OCI-LY1 (cell line): Measurements from ENCODE around the gene RIPOR2.

Experiments used
- H2AFZ ChIP-seq: fragments of 200-600 bp; sonication (generic), shearing (Covaris generic); 2 replicates; pipeline ENCODE4 v1.6.0; 2014; ENCODE audit warnings: antibody characterized with exemption, mild to moderate bottlenecking, low read length
- H3F3A ChIP-seq: fragments of 200-600 bp; sonication (generic), shearing (Covaris generic); 2 replicates; pipeline ENCODE4 v1.6.0; 2014; ENCODE audit warnings: mild to moderate bottlenecking, antibody characterized with exemption, low read length, moderate library complexity; ENCODE audit not compliant: insufficient read depth
- H3K27ac ChIP-seq: fragments of 200-600 bp; sonication (generic); 2 replicates; pipeline ENCODE4 v1.5.1; 2014; ENCODE audit warnings: low read length, mixed run types, mild to moderate bottlenecking, low read depth; ENCODE audit not compliant: poor library complexity, severe bottlenecking
- H3K27me3 ChIP-seq: fragments of 200-600 bp; sonication (generic); 2 replicates; pipeline ENCODE4 v1.6.0; 2014; ENCODE audit warnings: antibody characterized with exemption, mild to moderate bottlenecking, low read length, moderate library complexity; ENCODE audit not compliant: insufficient read depth
- H3K36me3 ChIP-seq: fragments of 200-600 bp; sonication (generic); 2 replicates; pipeline ENCODE4 v1.6.1; 2014; ENCODE audit warnings: mild to moderate bottlenecking, antibody characterized with exemption, low read length, moderate library complexity, mixed read lengths; ENCODE audit not compliant: insufficient read depth
- H3K4me1 ChIP-seq: fragments of 200-600 bp; sonication (generic); 2 replicates; pipeline ENCODE4 v1.5.1; 2014; ENCODE audit warnings: mild to moderate bottlenecking, low read length, moderate library complexity; ENCODE audit not compliant: insufficient read depth, severe bottlenecking
- H3K4me2 ChIP-seq: fragments of 200-600 bp; sonication (generic), shearing (Covaris generic); 2 replicates; pipeline ENCODE4 v1.6.1; 2014; ENCODE audit warnings: low read length
- H3K4me3 ChIP-seq: fragments of 200-600 bp; sonication (generic); 2 replicates; pipeline ENCODE4 v1.5.1; 2014; ENCODE audit warnings: low read length, low read depth, mild to moderate bottlenecking, mixed read lengths; ENCODE audit not compliant: poor library complexity, severe bottlenecking
- H3K79me2 ChIP-seq: fragments of 200-600 bp; shearing (Covaris generic); 2 replicates; pipeline ENCODE4 v1.6.1; 2016; ENCODE audit warnings: mixed run types, low read length, mixed read lengths; ENCODE audit not compliant: insufficient read depth
- H3K9ac ChIP-seq: fragments of 200-600 bp; sonication (generic), shearing (Covaris generic); 2 replicates; pipeline ENCODE4 v1.6.1; 2014; ENCODE audit warnings: mild to moderate bottlenecking, low read length, mixed read lengths
- H3K9me2 ChIP-seq: fragments of 200-600 bp; sonication (generic), shearing (Covaris generic); 2 replicates; pipeline ENCODE4 v1.6.1; 2014; ENCODE audit warnings: low read depth, mild to moderate bottlenecking, low read length, mixed read lengths
- H3K9me3 ChIP-seq: fragments of 200-600 bp; shearing (Covaris generic); 2 replicates; pipeline ENCODE4 v1.6.1; 2014; ENCODE audit warnings: low read length, mixed read lengths
- H4K20me1 ChIP-seq: fragments of 200-600 bp; sonication (generic), shearing (Covaris generic); 2 replicates; pipeline ENCODE4 v1.6.0; 2016; ENCODE audit warnings: mild to moderate bottlenecking, low read length; ENCODE audit not compliant: insufficient read depth
- EZH2 ChIP-seq: fragments of 200-600 bp; sonication (generic), shearing (Covaris generic); IDR thresholded peaks from 2 replicates; pipeline ENCODE4 v1.8.0; 2017; ENCODE audit warnings: borderline replicate concordance, mixed run types, mild to moderate bottlenecking, antibody characterized with exemption, low read length, moderate library complexity, mixed read lengths
- TF ChIP-seq, protein P1 (sequence below): fragments of 200-600 bp; sonication (generic), shearing (Covaris generic); IDR thresholded peaks from 2 replicates; pipeline ENCODE4 v1.5.1; 2017; ENCODE audit warnings: mild to moderate bottlenecking, antibody characterized with exemption, low read length, moderate library complexity, mixed read lengths

Gene RIPOR2

DNA sequence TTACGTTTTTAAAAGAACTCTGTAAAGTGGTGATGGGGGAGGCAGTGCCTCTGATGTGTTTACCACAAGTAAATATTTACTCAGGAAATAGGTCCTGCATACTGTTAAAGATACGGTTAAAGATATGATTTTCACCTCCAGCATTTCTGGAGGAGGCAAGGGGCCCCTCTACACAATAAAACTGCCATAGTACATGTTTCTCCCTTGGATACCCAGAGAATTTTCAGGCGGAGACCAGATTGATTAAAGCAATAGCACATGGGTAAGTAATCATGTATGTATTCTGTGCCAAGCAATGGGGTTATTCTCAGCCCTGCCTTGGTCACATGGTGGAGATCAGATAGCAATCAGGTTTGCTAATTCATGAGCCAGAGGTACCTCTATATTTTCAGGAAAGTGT is 9.6 kb downstream of the RIPOR2 start:
- Histone ChIP-seq H3K79me2 (peaks cover 10% of the 10 kb centered on the region; the same call in 1 of the 2 replicates), H3K9ac (no peak overlapping the region)

DNA sequence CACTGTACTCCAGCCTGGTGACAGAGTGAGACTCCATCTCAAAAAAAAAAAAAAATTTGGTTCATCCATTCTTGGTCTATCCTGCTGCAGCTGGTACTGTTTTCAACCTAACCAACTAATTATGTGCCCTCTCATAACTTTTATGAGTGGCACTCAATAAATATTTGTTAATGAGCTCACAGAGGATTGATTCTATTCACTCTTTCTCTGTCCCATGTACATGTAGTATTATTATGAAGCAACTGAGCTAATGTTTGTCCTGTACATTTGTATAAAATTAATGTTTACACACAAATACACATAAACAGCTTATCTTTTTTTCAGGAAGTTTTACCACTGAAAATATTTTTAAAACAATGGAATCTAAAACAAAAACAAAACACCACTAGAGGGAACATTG is 10.1 kb downstream of the RIPOR2 start:
- H3K9ac ChIP-seq = no peak overlapping the region
- H3K4me3 ChIP-seq = no peak overlapping the region
- no peaks in the 10 kb centered on the region for H3K27me3 ChIP-seq
- H2AFZ ChIP-seq = no peak overlapping the region
- no peak overlapping the region for H3K27ac ChIP-seq
- TF ChIP-seq, protein P1, sequence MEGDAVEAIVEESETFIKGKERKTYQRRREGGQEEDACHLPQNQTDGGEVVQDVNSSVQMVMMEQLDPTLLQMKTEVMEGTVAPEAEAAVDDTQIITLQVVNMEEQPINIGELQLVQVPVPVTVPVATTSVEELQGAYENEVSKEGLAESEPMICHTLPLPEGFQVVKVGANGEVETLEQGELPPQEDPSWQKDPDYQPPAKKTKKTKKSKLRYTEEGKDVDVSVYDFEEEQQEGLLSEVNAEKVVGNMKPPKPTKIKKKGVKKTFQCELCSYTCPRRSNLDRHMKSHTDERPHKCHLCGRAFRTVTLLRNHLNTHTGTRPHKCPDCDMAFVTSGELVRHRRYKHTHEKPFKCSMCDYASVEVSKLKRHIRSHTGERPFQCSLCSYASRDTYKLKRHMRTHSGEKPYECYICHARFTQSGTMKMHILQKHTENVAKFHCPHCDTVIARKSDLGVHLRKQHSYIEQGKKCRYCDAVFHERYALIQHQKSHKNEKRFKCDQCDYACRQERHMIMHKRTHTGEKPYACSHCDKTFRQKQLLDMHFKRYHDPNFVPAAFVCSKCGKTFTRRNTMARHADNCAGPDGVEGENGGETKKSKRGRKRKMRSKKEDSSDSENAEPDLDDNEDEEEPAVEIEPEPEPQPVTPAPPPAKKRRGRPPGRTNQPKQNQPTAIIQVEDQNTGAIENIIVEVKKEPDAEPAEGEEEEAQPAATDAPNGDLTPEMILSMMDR = no peak
- no peak for TF ChIP-seq EZH2
- H3K79me2 ChIP-seq = peaks cover 10% of the 10 kb centered on the region; the same call in 1 of the 2 replicates
- H3K9me3 ChIP-seq = no peaks in the 10 kb centered on the region
- H4K20me1 ChIP-seq = no peaks in the 10 kb centered on the region
- H3F3A ChIP-seq = no peaks in the 10 kb centered on the region
- peaks cover 59% of the 10 kb centered on the region for H3K4me1 ChIP-seq
- H3K9me2 ChIP-seq = no peaks in the 10 kb centered on the region
- H3K36me3 ChIP-seq = no peaks in the 10 kb centered on the region
- no peak overlapping the region for H3K4me2 ChIP-seq

More for the DNA sequence above, 9.6 kb downstream of the RIPOR2 start:
- Histone ChIP-seq H3K4me2 (no peak overlapping the region), H3K9me2 (no peaks in the 10 kb centered on the region), H3K9me3 (no peaks in the 10 kb centered on the region), H2AFZ (no peak overlapping the region), H3K27ac (no peak overlapping the region), H4K20me1 (no peaks in the 10 kb centered on the region), H3K4me3 (no peak overlapping the region), H3K36me3 (no peaks in the 10 kb centered on the region), H3K4me1 (peaks cover 59% of the 10 kb centered on the region), H3K27me3 (no peaks in the 10 kb centered on the region), H3F3A (no peaks in the 10 kb centered on the region)
- TF ChIP-seq, protein P1 = no peak
- TF ChIP-seq EZH2 = no peak

DNA sequence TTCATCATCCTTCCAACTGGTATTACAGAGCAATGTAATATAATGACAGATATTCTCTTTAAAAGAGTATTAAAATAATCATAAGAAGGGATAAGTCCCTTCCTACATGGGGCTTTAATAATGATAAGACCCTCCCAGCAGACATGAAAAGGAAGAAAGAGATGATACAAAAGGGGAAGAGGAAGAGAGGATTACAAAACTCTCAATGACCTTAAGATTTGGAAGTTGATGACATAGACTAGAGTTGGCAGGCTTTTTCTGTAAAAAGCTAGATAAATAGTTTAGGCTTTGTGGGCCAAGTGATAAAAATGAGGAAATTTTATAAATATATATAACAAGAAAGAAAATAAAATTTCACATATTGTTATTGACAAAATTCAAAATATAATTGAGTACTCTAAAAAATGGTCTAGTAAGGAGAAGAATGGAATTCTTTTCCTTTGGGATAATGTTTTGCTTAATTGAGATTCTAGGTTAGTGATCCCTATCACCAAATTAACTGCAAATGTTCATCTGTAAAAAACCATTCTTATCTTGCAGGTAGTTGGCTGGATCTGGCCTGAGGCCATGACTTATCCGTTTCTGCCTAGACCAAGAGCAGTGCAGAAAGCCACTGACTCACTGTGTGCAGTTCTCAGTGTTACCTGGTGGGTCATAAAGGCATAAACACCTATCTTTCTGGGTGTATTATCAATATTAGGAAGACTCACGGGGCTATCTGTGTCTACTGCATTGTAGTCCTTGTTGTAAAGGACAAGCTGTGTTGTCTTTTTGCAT is 11.0 kb downstream of the RIPOR2 start:
- Histone ChIP-seq H3K27me3 (no peaks in the 10 kb centered on the region), H3K4me3 (no peak overlapping the region), H3K79me2 (peaks cover 10% of the 10 kb centered on the region; the same call in 1 of the 2 replicates), H3K9me2 (no peaks in the 10 kb centered on the region), H2AFZ (no peak overlapping the region), H3K9me3 (no peaks in the 10 kb centered on the region), H3K9ac (no peak overlapping the region), H3K27ac (no peak overlapping the region), H4K20me1 (no peaks in the 10 kb centered on the region), H3K36me3 (no peaks in the 10 kb centered on the region), H3K4me1 (peaks cover 59% of the 10 kb centered on the region), H3F3A (no peaks in the 10 kb centered on the region), H3K4me2 (no peak overlapping the region)
- TF ChIP-seq, protein P1 = no peak
- TF ChIP-seq EZH2 = no peak
